NCI-H1417 treated with DMSO at 0.1 percent for 48 hours (cell line): Measurements from ENCODE around the gene ADAM21.
"Not testable (repeated sequence)": the region's sequence is repeated elsewhere in the genome, so short reads cannot be mapped to it uniquely, and the experiment has no call there.

Source experiments
- DNase-seq: peaks from one replicate; lab custom pipeline; 2025; lab: John Stamatoyannopoulos, UW

Gene ADAM21

DNA sequence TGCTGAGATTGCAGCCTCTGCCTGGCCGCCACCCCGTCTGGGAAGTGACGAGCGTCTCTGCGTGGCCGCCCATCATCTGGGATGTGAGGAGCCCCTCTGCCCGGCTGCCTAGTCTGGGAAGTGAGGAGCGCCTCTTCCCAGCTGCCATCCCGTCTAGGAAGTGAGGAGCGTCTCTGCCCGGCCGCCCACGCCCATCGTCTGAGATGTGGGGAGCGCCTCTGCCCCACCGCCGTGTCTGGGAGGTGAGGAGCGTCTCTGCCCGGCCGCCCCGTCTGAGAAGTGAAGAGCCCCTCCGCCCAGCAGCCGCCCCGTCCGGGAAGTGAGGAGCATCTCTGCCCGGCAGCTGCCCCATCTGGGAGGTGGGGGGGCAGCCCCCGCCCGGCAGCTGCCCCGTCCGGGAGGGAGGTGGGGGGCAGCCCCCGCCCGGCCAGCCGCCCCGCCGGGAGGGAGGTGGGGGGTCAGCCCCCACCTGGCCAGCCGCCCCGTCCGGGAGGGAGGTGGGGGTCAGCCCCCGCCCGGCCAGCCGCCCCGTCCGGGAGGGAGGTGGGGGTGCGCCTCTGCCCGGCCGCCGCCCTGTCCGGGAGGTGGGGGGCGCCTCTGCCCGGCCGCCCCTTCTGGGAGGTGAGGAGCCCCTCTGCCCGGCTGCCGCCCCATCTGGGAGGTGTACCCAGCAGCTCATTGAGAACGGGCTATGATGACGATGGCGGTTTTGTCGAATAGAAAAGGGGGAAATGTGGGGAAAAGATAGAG lies 25.6 kb downstream of the ADAM21 start:
- not testable (repeated sequence) for DNase-seq

DNA sequence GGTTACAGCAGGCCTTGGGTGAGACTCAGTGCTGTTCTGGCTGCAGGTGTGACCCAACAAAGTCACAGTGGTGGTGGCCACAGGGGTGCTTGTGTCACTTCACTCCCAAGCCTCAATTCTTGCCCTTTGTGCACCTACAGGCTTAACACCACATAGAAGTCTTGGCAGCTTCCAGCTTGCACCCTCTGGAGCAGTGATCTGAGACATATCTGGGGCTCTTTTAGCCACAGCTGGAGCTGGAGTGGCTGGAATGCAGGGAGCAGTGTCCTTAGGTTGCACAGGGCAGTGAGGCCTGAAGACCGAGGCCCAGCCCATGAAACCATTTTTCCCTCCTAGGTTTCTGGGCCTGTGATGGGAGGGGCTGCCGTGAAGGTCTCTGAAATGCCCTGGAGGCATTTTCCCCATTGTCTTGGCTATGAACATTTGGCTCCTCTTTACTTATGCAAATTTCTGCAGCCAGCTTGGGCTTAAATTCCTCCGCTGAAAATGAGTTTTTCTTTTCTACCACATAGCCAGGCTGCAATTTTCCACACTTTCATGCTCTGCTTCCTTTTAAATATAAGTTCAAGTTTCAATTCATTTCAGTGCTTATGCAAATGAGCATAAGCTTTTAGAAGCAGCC lies 37.7 kb downstream of the ADAM21 start:
- no peak for DNase-seq

DNA sequence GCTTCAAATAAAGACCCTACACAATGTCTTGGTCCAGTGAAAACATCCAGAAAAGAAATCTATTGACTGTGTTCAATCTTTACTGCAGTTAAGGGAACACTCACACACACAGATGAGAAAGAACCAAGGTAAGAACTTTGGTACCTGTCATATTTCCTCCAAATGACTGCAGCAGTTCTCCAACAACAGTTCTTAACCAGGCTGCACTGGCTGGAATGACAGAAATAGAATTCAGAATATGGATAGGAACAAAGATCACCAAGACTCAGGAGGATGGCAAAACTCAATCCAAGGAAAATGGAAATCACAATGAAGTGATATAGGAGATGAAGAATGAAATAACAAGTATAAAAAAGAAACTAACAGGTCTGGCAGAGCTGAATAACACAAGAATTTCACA lies 46.2 kb downstream of the ADAM21 start:
- DNase-seq: no peak
